Islet of Langerhans (tissue), 1 donor: Measurements from ENCODE around the gene PPP2R2C.

Experiments
- FAIRE-seq: peaks from one replicate; lab custom pipeline; 2011; peaks lifted over from hg19 to GRCh38; lab: Jason Lieb, UNC

Gene PPP2R2C

DNA sequence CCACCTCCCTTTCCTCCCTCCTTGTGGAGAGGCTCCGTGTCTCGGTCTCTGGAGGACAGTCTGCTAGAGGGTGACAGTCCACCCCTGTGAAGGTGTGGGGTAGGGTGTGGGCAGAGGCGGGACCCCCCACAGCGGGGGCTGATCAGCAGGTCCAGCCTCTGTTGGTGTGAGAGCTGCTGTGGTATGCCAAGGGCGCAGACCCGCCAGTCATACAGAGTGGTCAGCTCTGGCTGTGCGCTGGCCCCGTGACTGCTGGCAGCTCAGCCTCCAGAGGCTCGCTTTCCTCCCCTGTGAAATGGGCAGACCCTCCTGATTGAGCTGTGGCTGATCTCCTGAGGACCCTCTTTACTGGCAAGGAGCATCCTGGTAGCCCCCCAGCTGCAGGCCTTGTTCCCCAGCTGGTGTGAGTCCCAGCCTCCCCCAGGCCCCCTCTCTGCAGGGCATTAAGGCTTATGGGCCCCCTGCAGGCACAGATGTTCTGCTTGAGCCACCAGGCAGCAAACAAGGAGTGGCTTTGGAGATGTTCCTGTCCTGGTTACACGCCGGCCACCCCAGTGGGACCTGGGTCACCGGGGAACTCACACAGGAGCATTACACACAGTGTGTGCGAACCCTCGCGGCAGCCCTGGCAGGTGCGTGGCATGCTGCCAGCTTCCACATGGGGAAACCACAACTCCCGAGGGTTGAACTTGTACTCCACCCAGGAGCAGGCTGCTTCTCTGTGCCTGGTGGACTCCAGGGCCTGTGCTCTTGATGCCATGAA is 76.8 kb downstream of the PPP2R2C start:
- FAIRE-seq = no peak

DNA sequence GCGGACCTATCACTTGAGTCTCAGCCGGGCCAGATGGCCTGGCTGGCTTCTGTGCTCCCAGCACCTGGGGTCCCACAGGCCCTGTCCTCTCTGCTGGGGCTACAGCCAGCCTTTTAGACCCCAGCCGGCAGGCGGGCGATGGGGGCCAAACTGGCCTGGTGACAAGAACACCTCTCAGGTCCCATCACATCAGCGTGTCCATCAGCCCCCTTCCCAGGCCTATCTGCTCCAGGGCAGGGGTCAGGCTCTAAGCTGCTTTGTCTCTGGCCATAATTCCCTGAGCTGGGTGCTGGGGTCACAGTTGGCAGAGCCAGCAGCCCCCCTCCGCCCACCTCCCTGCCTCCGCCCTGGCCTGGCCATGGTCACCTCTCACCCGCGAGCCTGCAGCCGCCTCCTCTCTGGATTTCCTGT is 77.7 kb downstream of the PPP2R2C start:
- no peak for FAIRE-seq

DNA sequence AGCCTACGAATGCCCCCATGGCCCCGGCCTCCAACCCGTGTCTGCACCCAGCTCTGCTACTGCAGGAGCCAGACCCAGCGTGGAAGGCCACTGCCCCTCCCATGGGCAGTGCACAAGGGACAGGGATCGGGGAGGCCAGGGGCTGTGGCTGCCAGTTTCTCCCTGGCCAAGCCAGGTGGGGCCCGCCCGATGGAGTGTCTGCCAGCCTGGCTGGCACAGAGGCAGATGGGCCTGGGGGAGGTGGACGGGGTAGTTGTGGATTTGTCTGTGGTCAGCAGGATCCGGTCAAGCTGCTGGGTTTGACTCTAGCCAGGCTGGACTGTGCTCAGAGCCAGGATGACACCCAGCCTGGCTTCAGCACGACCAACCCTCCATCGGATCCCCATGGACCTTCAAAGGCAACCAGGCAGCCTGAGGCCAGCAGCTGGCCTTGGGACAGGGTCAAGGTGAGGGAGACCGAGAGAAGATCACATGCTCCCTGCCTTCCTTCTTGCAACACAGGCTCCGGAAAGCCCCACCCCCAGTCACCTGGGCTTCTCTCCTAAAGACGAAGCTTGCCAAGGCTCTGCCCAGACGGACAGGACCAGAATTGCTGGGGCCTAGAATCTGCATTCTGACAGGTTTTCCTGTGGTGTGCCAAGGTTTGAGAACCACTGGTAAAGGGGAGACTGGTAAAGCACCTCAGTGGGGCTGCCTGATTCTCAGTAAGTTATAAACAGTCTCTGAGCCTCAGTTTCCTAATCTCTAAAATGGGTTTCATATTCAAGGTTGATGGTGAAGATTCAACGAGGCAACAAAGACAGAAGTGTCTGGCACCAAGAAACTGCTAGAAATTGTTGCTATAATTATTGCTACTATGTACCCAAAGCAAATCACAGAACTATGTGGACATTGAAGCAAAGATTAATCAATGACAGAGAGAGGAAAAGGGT is 78.6 kb downstream of the PPP2R2C start:
- no peak for FAIRE-seq

DNA sequence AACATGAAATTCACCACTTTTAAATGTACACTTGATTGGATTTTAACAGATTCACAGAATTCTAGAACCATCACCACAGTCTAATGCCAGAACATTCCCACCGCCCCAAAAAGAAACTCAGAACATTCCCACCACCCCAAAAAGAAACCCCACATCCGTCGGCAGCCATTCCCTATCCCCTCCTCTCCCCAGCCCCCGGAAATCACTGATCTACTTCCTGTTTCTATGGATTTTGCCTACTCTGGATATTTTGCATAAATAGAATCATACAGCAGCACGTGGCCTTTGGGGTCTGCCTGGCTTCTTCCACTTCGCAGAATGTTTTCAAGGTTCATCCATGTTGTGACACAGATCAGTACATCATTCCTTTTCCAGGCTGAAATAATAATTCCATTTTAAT is 79.3 kb downstream of the PPP2R2C start:
- FAIRE-seq = no peak

DNA sequence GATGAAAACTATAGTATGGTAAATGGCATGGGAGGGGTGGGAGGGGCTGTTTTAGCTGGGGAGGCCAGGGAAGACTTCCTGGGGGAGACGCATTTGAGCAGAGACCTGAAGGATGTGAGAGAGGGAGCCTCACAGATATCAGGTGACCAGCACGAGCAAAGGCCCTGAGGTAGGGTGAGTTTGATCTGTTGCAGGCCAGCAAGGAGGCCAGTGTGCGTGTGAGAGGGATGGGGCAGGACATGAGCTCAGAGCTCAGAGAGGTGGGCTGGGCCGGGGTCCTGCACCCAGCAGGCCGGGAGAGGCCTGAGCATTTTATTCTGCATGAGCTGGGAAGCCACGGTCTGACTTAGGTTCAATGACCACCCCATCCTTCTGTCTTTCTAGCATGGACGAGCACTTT is 80.0 kb downstream of the PPP2R2C start:
- FAIRE-seq = no peak

DNA sequence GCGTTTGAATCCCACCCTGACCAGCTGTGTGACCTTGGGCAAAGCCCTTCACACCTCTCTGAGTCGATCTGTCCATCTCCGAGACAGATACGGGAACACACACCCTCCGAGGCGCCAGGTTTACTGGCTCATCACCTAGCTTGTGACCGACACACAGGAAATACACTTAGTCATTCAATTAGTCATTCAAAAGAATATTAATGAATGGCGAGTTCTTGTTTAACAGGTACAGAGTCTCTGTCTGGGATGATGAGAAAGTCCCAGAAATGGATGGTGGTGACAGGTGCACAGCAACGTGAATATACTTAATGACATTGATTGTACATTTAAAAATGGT is 80.6 kb downstream of the PPP2R2C start:
- no peak for FAIRE-seq

DNA sequence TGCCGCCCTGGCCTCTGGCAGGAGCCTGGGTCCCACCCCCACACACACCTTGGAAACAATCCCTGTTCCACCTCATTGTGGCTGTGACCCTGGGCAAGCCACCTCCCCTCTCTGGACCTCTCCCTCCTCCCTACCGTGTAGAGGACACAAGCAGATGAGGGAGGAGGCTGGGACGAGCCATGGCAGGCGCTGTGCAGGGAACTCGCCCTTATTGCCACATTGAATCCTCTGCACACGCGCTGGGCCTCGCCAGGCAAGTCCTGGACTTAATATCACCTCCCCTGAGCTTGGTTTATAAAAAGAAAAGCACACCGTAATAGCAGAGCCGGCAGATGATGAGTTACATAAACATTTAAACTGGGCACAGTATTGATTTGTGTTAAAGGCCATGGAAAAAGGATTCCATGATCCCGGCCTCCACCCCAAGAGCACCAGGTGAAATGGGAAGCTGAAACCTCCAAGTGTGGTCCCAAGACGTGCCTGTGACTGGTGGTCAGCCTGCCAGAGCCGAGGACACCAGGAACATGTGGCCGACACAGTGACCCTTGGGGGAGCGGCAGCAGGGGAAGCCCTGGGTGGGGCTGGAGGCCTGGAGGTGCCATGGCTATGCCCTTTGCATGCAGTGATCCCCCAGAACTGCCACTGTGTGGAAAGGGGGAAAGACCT is 81.1 kb downstream of the PPP2R2C start:
- FAIRE-seq = no peak

DNA sequence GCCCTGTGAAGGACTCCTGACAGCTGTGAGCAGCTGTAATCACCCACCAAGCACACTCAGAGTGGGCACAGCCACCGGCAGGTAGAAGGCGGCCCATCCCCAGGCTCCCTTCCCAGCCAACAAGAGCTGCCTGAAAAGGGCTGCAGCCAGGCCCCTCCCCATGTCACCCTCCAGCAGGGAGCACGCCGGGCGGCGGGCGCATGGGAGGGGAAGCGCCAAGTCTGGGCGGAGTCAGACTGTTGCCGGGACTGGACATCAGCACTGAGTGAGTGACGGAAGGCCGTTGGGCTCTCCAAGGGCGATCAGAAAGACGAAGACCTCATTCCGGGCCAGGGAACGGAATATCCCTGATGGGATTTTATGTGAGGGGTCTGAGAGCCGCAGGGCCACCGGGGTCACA is 82.1 kb downstream of the PPP2R2C start:
- FAIRE-seq = no peak

DNA sequence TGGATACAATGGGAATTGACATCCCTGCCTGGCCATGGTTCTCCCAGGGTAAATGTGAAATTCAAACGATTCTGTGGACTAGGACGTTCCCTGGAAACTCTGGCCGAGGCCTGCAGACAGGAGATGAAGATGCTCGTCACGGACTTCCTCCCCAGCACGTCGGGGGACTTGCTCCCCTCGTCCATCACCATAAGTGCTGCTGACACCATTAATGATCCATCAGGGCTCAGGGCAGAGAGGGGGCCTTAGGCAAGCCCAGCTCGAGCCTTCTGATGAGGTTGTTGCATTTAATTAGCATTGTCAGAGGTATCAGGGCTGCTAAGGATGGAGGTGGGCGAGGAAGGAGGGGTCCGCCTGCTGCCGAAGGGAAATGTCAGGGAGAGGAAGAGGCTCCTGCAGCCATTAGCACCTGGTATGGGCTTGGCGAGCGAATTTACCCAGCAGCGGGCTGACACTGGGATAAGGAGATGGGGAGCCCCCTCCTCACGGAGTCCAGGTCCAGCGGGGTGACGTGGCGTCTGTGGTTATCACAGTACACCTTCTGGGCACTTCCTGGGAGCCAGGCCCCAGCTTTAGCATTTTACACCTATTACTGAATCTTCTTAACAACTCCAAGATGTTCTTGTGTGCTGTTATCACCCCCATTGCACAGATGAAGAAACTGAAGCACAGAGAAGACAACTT is 83.1 kb downstream of the PPP2R2C start:
- FAIRE-seq = no peak

DNA sequence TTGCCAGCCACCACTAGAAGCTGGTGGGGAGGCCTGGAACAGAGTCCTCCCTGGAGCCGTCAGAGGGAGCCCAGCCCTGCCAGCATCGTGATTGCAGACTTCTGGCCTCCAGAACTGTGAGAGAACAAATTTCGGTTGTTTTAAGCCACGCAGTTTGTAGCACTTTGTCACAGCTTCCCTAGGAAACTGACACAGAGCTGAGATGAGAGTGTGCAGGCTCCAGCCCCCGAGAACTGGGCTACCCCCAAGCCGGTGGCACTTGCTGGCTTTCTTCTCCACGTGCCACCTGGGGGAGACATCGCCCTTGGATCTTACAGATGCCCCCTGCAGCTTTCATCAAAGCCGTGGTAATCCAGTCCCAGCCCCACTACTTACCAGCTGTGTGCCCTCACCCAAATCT is 83.7 kb downstream of the PPP2R2C start:
- FAIRE-seq = no peak

DNA sequence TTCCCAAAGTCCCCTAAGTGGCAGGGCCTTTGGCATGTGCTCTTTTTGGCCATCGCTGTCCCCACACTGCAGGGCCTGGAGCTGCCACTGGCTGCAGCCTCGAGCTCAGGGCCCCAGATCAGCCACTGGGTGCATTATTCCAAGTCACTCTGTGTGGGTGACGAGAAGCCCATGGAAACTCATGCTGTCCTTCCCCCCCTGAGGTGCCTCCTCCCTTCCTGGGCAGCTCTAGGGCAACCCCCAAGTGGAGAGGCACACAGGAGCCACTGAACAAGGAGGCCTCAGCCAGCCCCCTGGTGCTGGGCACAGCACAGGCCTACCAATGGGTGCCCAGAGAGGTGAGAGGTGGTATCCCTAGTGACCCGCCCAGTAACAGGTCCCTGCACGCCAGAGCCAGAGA is 84.5 kb downstream of the PPP2R2C start:
- FAIRE-seq = no peak

DNA sequence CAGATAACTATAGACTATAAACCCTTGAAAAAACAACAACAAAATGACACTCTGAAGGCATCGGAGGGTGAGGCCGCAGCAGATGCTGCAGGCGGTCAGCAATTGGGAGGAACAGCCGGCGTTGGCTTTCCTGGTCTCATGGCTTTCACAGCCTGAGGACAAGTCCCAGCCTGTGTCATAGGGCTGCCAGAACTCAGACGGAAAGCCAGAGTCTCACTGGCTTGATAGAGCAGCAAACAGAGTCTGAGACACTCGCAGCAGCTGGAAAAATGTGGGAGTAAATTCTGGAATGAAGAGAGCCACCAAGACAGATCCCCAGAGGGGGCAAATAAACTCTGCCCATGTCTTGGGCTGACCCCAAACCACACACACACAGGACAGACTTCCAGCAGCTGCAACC is 86.3 kb downstream of the PPP2R2C start:
- no peak for FAIRE-seq

DNA sequence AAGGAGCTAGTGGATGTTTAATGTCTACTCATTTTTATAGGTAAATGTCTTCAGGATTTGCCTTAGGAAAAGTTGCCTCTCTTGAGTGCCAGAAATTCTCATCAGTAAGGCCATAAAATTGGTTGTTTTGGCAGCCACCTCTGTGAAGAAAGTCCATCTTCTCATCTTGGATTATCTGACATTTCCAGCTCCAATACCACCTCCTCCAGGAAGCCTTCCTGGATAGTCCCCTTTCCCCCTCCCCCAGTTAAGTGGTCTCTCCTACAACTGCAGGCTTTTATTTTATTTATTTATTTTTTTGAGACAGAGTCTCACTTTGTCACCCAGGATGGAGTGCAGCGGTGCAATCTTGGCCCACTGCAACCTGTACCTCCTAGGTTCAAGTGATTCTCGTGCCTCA is 87.1 kb downstream of the PPP2R2C start:
- no peak for FAIRE-seq

DNA sequence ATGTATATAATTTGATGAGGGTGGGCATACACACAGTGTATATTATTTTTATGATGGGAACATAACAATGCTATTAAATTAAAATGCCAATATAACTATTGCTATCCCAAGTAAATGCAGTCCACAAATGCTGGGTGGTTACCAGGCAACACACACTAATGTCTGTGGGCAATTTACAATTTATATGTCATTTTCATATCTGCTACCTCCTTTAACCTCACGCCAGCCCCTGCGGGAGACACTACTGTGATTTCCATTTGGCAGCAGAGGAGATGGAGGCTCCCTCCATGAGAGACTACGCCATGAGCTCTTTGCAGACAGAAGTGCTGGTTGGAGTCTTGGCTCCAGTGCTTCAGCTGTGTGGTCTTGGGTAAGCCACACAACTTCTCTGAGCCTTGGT is 87.9 kb downstream of the PPP2R2C start:
- no peak for FAIRE-seq

DNA sequence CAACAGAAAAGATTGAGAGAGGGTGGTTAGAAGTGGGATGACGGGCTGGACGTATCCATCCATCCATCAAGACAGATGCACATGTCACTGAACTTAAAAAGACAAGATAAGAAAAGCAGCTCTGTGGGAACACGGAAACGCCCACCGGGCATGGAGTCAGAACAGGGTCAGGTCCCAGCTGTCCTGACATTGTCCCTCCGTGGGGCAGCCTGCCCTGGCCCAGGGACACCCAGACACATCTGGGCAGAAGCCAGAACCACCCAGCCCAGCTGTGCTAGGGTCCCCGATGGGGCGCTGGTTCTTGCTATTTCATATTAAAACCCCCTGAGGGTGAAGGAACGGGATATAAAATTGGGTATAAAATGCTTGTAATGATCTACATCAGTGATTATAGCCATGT is 88.5 kb downstream of the PPP2R2C start:
- no peak for FAIRE-seq

DNA sequence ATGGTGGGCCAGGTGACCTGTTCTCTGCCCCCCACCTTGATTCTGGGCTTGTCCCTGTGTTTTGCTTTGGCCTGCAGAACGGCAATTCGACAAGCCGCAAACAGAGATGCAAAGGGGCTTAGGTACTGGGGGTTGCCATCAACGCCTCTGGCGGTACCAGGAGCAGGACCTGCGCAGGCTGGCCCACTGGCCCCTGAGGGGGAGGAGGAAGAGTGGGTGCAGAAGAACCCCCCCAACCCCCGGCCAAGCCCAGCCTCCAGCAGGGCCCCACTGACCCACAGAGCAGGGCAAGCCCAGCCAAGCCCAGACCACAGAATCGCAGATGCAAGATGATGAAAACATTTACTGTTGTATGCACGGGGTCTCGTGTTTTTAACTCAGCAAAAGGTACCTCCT is 89.4 kb downstream of the PPP2R2C start:
- FAIRE-seq = no peak

DNA sequence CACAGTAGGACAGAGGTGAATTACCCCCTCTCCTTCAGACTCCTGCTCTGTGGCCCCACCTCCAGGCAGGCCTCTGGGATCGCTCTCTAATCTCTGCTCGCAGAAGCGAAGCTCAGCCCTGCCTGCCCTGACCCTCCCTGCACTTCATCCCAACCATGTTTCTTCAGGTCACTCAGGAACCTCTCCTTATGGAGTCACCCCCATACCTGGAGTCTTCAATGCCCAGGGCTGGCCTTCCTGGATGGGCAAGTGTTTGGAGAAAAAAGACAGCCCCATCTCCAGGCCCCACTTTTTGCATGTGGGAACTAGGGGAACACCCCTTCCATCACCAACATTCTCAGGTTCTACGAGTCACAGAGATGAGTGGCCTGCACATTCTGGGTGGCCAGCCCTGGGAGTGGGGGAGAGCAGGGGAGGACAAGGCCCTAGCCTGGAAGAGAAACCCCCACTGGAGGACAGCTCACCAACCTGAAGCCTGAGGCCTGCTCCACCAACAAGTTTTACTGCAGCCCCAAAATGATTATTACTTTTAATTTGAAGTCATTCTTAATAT is 90.8 kb downstream of the PPP2R2C start:
- FAIRE-seq = no peak

DNA sequence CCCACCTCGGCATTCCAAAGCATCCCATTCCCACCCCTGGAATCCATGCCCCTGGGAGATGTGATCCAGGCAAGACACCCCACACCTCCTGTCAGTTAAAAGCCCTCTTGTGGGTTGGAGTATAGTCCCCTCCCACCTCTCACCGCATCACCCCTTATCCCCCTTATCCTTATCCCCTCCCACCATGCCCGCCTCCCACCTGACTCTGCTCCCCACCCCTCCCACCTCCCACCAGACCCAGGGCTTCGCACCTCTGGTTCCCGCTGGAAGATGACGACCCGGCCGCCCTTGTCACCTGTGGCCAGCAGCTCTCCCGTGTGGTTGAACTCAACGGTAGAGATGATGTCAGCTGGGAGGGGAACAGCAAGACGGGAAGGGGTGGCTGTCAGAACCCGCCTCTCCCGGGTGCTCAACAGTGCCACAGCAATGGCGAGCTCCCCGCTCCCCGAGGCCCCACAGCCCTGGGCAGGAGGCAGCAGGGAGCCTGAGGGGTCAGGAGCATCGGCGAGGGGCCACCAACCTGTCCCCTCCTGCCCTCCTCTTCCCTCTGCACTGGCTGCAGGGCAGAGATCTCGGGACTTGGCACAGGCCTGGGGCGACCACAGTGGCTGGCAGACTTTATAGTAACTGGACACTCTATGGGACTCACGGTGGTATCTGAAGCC is 91.5 kb downstream of the PPP2R2C start:
- no peak for FAIRE-seq

DNA sequence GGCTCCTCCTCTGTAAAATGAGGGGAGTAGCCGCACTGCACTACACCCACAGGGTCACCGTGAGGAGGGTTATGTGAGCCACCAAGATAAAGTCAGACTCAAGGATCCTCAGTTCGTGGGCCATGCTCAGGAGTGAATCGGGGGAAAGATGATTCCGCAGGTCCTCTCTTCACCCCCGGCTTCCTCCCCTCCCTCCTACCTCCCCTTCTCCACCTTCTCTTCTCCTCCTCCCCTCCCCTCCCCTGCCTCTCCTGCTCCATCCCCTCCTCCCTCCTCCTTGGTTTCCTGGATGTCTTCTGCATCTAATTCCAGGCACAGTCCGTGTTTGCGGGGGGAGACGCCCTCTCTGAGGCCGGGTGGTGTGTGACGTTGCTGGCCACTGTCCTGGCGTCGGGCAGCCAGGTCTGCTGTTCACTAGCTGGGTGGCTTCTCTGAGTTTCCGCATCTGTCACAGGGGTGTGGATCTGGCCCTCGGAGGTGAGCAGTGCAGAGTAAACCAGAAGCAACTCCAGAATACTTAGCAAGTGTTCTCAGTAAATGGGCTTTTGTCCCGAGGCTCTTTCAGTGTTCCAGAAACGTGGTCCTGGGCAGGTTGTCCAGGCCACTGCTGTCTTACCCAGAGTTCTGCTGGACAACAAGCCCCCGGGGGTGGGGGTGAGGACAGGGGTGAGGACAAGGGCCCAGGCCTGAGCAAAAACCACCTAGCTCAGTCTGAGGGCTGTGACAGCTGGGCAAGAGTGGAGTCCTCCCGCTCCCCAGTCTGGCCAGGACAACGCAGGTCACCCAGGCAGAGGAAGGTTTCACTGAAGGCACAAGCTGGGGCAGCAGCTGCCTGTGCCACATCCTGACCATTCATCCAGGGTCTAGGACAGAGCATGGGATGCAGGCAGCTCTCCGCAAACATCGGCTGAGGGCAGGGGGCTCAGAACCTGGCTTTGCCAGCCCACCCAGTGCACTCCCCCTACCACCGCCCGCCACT is 92.4 kb downstream of the PPP2R2C start:
- no peak for FAIRE-seq
